ENCODE results near the gene SUN3.

The SUN3 gene, protein sequence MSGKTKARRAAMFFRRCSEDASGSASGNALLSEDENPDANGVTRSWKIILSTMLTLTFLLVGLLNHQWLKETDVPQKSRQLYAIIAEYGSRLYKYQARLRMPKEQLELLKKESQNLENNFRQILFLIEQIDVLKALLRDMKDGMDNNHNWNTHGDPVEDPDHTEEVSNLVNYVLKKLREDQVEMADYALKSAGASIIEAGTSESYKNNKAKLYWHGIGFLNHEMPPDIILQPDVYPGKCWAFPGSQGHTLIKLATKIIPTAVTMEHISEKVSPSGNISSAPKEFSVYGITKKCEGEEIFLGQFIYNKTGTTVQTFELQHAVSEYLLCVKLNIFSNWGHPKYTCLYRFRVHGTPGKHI

DNA sequence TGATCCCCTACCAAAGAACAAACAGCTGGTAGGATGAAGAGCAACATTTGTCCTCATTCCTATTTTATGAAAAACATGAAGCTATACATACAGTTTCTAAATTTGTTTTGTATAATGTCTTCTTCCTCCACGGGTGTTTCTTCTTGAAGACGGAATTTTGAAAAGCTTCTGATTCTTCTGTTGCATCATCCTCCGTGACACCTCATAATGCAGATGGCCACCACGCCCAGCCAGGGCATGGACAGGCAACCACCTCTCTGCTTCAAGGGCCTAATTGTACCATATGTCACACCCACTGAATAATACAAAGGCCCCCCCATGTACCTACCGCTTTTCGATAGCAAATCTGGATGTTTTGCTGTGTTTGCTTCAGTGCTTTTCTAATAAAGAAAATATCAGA lies at the start of gene SUN3:
TSS of gene SUN3 (minus strand) at position 170 of the 400 bp plus-strand sequence. CDS start at position 1, 169 bp downstream.
- H3K27me3 ChIP-seq (ENCODE audit: control insufficient read depth in 1 of 2, insufficient read depth in 2 of 2, low read length in 2 of 2) = peaks cover under 1 to 4% of the 10 kb centered on the region in 2 donors
- no peak within 1 kb of the TSS for H3K27ac ChIP-seq (ENCODE audit: low read depth, low read length)
- no peak within 1 kb of the TSS for H3K9ac ChIP-seq (ENCODE audit: low read length)
- no peaks in the 10 kb centered on the region for H3K9me3 ChIP-seq (ENCODE audit: low read length)
- no peak within 1 kb of the TSS for H3K4me3 ChIP-seq (ENCODE audit: low read depth in 1 of 2, low read length in 2 of 2)
- H3K36me3 ChIP-seq (ENCODE audit: insufficient read depth, low read length) = no peaks in the 10 kb centered on the region
- no peaks in the 10 kb centered on the region for H3K4me1 ChIP-seq (ENCODE audit: insufficient read depth, low read length)

DNA sequence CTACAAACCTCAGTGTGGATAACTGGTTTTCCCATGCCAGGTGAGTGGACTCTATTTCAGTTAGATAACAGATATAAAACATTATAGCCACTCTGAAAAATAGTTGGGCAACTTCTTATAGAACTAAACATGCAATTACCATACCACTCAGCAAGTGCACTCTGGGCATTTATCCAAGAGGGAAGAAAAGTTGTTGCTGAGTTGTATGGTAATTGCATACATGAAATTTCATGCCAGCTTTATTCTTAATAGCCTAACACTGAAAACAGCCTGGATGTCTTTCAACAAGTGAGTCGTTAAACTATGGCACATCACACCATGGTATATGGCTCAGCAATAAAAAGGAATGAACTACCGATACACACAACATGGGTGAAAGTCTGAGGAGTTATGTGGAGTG lies 49.6 kb upstream of the SUN3 start:
- H3K4me3 ChIP-seq (ENCODE audit: low read depth in 1 of 2, low read length in 2 of 2) = no peak overlapping the region
- H3K27ac ChIP-seq (ENCODE audit: low read depth, low read length) = no peak overlapping the region
- no peaks in the 10 kb centered on the region for H3K27me3 ChIP-seq (ENCODE audit: control insufficient read depth in 1 of 2, insufficient read depth in 2 of 2, low read length in 2 of 2)
- H3K9me3 ChIP-seq (ENCODE audit: low read length) = no peaks in the 10 kb centered on the region
- H3K9ac ChIP-seq (ENCODE audit: low read length) = no peak overlapping the region
- no peaks in the 10 kb centered on the region for H3K36me3 ChIP-seq (ENCODE audit: insufficient read depth, low read length)
- H3K4me1 ChIP-seq (ENCODE audit: insufficient read depth, low read length) = no peaks in the 10 kb centered on the region

DNA sequence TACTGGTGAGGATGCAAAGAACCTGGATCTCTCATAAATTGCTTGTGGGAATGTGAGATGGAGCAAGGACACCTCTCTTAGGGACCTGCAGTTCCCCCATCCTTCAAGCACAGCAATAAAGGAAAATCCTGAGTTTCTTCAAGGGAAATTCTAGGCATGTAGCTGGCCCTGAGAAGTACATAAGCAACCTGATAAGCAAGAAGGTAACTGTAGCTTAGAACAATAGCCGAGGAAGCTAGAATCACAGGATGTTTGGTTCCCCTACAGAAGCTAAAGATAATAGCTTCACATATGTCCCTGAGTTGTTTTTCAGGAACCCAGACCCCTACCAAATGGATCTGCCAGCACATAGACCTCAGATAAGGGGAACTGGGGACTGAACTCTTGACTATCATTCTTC lies 48.5 kb upstream of the SUN3 start:
- Histone ChIP-seq H3K9ac (ENCODE audit: low read length) (no peak overlapping the region), H3K27me3 (ENCODE audit: control insufficient read depth in 1 of 2, insufficient read depth in 2 of 2, low read length in 2 of 2) (no peaks in the 10 kb centered on the region), H3K36me3 (ENCODE audit: insufficient read depth, low read length) (no peaks in the 10 kb centered on the region), H3K4me1 (ENCODE audit: insufficient read depth, low read length) (no peaks in the 10 kb centered on the region), H3K27ac (ENCODE audit: low read depth, low read length) (no peak overlapping the region), H3K4me3 (ENCODE audit: low read depth in 1 of 2, low read length in 2 of 2) (no peak overlapping the region), H3K9me3 (ENCODE audit: low read length) (no peaks in the 10 kb centered on the region)

DNA sequence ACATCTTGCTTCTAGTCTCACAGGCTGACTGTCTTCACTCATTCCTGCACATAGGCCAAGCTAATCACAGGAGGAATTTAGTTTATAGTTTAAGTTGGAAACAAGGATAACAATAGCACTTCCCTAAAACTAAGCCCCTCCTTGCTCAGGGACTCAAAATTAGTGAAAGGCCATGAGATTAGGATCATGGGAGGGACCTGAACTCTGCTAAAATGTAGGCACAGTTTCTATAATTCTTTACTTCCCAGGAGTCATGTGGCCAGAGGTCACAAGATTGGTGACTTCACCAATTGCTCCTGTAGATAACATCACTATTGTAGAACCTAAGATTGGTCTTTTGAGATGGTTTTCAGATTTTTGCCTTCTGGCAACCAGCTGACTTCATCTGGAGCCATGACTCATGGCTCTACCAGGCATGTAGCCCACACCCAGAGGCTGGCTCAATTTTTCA lies 45.3 kb upstream of the SUN3 start:
- no peak overlapping the region for H3K4me3 ChIP-seq (ENCODE audit: low read depth in 1 of 2, low read length in 2 of 2)
- H3K9me3 ChIP-seq (ENCODE audit: low read length) = no peaks in the 10 kb centered on the region
- no peaks in the 10 kb centered on the region for H3K4me1 ChIP-seq (ENCODE audit: insufficient read depth, low read length)
- no peaks in the 10 kb centered on the region for H3K36me3 ChIP-seq (ENCODE audit: insufficient read depth, low read length)
- no peak overlapping the region for H3K27ac ChIP-seq (ENCODE audit: low read depth, low read length)
- no peak overlapping the region for H3K9ac ChIP-seq (ENCODE audit: low read length)
- H3K27me3 ChIP-seq (ENCODE audit: control insufficient read depth in 1 of 2, insufficient read depth in 2 of 2, low read length in 2 of 2) = no peaks in the 10 kb centered on the region

DNA sequence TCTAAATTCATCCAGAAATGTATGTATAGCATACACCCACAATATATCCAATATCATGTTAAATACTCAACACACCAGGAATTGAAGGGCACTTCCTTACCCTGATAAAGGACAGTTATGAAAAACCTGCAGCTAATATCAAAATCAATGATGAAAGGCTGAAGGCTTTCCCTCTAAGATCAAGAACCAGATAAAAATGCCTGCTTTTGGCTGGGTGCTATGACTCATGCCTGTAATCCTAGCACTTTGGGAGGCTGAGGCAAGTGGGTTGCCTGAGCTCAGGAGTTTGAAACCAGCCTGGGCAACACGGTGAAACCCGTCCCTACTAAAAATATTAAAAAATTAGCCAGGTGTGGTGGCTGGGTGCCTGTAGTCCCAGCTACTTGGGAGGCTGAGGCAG lies 38.6 kb upstream of the SUN3 start:
- Histone ChIP-seq H3K9me3 (ENCODE audit: low read length) (no peaks in the 10 kb centered on the region), H3K27me3 (ENCODE audit: control insufficient read depth in 1 of 2, insufficient read depth in 2 of 2, low read length in 2 of 2) (no peaks in the 10 kb centered on the region), H3K9ac (ENCODE audit: low read length) (no peak overlapping the region), H3K4me1 (ENCODE audit: insufficient read depth, low read length) (no peaks in the 10 kb centered on the region), H3K27ac (ENCODE audit: low read depth, low read length) (no peak overlapping the region), H3K4me3 (ENCODE audit: low read depth in 1 of 2, low read length in 2 of 2) (no peak overlapping the region), H3K36me3 (ENCODE audit: insufficient read depth, low read length) (no peaks in the 10 kb centered on the region)

DNA sequence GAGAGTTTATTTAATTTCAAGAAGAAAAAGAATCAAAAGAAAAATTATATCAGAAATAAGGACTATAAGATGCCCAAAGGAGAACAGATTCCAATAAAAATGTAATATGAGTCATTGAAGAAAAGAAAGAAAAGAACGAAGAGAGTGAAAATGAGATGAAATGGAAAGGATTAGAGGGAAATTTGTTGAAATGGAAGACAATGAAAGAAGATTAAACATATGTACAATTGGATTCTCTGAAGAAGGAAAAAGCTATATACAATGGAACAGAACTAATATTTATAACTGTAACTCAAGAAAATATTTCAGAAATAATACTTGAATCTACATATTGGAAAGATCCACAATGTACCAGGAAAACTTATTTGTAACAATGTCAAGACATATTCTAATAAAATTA lies 35.1 kb upstream of the SUN3 start:
- no peak overlapping the region for H3K4me3 ChIP-seq (ENCODE audit: low read depth in 1 of 2, low read length in 2 of 2)
- no peak overlapping the region for H3K9ac ChIP-seq (ENCODE audit: low read length)
- no peaks in the 10 kb centered on the region for H3K27me3 ChIP-seq (ENCODE audit: control insufficient read depth in 1 of 2, insufficient read depth in 2 of 2, low read length in 2 of 2)
- H3K9me3 ChIP-seq (ENCODE audit: low read length) = no peaks in the 10 kb centered on the region
- H3K27ac ChIP-seq (ENCODE audit: low read depth, low read length) = no peak overlapping the region
- no peaks in the 10 kb centered on the region for H3K4me1 ChIP-seq (ENCODE audit: insufficient read depth, low read length)
- no peaks in the 10 kb centered on the region for H3K36me3 ChIP-seq (ENCODE audit: insufficient read depth, low read length)

DNA sequence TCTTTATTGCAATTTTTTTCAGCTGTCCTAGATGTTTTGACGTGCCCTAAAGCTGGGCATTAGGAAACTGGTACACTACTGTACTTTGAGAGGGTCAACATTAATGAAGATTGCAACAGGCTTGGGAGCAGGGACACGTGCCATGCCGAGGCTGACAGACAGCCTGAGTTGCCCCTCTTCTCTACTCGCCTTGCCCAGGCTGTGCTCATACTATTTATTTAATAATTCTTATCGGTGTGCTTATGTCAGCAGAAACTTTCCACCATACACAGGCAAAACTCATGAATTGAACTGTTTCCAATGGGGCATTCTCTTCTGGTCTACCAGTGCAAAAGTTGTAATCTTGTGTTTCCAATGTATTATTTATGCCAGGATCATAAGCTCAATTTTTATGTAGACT lies 30.8 kb upstream of the SUN3 start:
- Histone ChIP-seq H3K9ac (ENCODE audit: low read length) (no peak overlapping the region), H3K4me3 (ENCODE audit: low read depth in 1 of 2, low read length in 2 of 2) (no peak overlapping the region), H3K9me3 (ENCODE audit: low read length) (no peaks in the 10 kb centered on the region), H3K27me3 (ENCODE audit: control insufficient read depth in 1 of 2, insufficient read depth in 2 of 2, low read length in 2 of 2) (no peaks in the 10 kb centered on the region), H3K4me1 (ENCODE audit: insufficient read depth, low read length) (no peaks in the 10 kb centered on the region), H3K36me3 (ENCODE audit: insufficient read depth, low read length) (no peaks in the 10 kb centered on the region), H3K27ac (ENCODE audit: low read depth, low read length) (no peak overlapping the region)

DNA sequence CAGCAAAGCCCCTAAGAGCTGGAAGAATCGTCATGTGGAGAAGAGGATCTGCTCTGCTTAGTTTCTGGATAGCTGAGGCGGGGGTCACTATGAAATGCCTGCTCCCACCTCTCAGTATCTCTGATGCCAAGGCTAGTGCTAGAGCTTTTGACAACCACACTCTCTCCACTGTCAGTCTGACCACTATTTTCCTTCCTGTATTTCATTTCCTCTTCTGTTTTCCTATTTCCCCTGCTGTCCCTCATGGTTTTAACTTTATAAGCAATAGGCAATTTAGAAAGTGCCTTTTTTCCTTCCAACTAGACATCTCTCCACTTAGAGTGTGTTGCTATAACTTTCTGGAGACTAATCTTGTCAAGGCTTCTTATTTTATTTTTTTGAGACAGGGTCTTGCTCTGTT lies 30.1 kb upstream of the SUN3 start:
- no peaks in the 10 kb centered on the region for H3K9me3 ChIP-seq (ENCODE audit: low read length)
- H3K4me1 ChIP-seq (ENCODE audit: insufficient read depth, low read length) = no peaks in the 10 kb centered on the region
- no peak overlapping the region for H3K4me3 ChIP-seq (ENCODE audit: low read depth in 1 of 2, low read length in 2 of 2)

DNA sequence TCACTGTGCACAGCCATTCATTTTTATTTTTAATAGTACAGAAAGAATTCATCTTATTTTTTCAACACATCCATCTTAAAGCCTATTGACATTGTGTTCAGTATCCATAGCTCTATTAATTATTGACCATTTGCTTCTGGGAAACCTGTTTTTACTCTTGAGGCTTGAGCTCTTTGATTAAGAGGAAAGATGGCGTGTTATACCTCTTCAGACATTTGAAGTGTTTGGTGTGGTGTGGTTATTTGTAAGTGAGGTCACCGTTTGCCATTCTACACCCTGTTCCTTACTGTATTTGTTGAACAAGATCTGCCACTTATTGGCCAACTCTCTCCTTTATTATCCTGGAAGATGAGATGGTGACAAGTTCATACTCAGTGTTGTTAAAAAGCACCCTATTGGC lies 24.8 kb upstream of the SUN3 start:
- H3K36me3 ChIP-seq (ENCODE audit: insufficient read depth, low read length) = no peaks in the 10 kb centered on the region
- no peaks in the 10 kb centered on the region for H3K4me1 ChIP-seq (ENCODE audit: insufficient read depth, low read length)
- H3K4me3 ChIP-seq (ENCODE audit: low read depth in 1 of 2, low read length in 2 of 2) = no peak overlapping the region
- no peaks in the 10 kb centered on the region for H3K9me3 ChIP-seq (ENCODE audit: low read length)
- H3K27ac ChIP-seq (ENCODE audit: low read depth, low read length) = no peak overlapping the region
- no peaks in the 10 kb centered on the region for H3K27me3 ChIP-seq (ENCODE audit: control insufficient read depth in 1 of 2, insufficient read depth in 2 of 2, low read length in 2 of 2)
- H3K9ac ChIP-seq (ENCODE audit: low read length) = no peak overlapping the region

More for the DNA sequence above, 30.1 kb upstream of the SUN3 start:
- Histone ChIP-seq H3K27ac (ENCODE audit: low read depth, low read length) (no peak overlapping the region), H3K36me3 (ENCODE audit: insufficient read depth, low read length) (no peaks in the 10 kb centered on the region), H3K27me3 (ENCODE audit: control insufficient read depth in 1 of 2, insufficient read depth in 2 of 2, low read length in 2 of 2) (no peaks in the 10 kb centered on the region), H3K9ac (ENCODE audit: low read length) (no peak overlapping the region)

DNA sequence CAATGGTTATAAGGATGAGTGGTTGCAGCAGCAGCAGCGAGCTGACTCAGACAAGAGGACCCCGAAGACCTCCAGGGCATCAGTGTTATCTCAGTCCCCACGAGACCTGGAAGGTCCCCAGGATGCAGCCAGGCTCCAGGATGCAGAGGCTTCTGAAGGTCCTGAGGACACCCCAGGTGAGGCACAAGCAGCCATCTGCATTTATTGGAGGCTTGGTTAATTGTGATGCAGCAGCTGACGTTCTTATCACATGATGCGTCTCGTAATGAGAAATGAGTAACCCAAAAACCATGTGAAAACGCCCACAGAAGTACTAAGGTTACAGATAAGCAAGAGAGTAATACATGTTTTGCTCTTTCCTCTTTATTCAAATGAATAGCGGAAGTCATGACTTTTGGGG lies 23.8 kb upstream of the SUN3 start:
- no peak overlapping the region for H3K27ac ChIP-seq (ENCODE audit: low read depth, low read length)
- H3K9me3 ChIP-seq (ENCODE audit: low read length) = no peaks in the 10 kb centered on the region
- no peaks in the 10 kb centered on the region for H3K27me3 ChIP-seq (ENCODE audit: control insufficient read depth in 1 of 2, insufficient read depth in 2 of 2, low read length in 2 of 2)
- H3K4me1 ChIP-seq (ENCODE audit: insufficient read depth, low read length) = no peaks in the 10 kb centered on the region
- no peak overlapping the region for H3K4me3 ChIP-seq (ENCODE audit: low read depth in 1 of 2, low read length in 2 of 2)
- no peaks in the 10 kb centered on the region for H3K36me3 ChIP-seq (ENCODE audit: insufficient read depth, low read length)
- H3K9ac ChIP-seq (ENCODE audit: low read length) = no peak overlapping the region

DNA sequence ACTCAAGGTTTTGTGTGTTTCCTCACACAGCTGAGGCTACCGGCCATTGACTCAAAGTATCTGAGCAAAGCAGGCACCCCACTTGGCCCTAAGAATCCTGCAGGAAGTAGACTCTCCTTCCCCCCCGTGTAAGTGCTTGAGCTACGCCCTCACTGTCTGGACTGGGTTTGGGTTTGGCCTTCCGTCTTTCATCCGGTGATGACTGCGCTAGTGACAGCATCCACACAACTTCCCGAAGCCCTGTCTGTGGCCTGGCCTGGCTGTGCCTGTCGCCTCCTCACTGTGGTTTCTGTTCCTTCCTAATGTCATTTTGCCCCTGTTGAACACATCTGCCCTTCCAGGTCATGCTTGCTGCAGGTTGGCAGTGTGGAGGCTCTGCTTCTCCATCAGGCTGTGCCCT lies 20.9 kb upstream of the SUN3 start:
- no peaks in the 10 kb centered on the region for H3K27me3 ChIP-seq (ENCODE audit: control insufficient read depth in 1 of 2, insufficient read depth in 2 of 2, low read length in 2 of 2)
- no peak overlapping the region for H3K27ac ChIP-seq (ENCODE audit: low read depth, low read length)
- H3K9me3 ChIP-seq (ENCODE audit: low read length) = no peaks in the 10 kb centered on the region

DNA sequence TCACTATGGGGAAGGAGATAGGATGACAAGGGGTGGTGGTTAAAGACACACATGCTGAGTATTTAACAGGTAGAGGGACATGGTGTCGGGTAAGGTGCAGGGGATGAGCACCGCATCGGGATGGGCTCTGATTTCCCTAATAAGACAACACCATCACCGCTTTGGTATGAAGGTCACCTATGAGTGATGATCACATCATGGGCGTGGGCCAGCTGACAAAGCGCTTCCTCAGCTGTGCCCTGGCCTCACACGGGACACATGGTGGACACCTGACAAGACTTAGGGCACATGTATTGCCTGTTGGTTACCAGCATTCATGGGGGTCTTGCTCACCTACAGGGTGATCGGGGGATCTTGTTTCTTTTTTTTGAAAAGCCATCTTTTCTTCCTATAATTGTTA lies 19.2 kb upstream of the SUN3 start:
- no peaks in the 10 kb centered on the region for H3K9me3 ChIP-seq (ENCODE audit: low read length)
- no peak overlapping the region for H3K9ac ChIP-seq (ENCODE audit: low read length)
- H3K27me3 ChIP-seq (ENCODE audit: control insufficient read depth in 1 of 2, insufficient read depth in 2 of 2, low read length in 2 of 2) = no peaks in the 10 kb centered on the region
- no peak overlapping the region for H3K27ac ChIP-seq (ENCODE audit: low read depth, low read length)
- no peak overlapping the region for H3K4me3 ChIP-seq (ENCODE audit: low read depth in 1 of 2, low read length in 2 of 2)
- H3K36me3 ChIP-seq (ENCODE audit: insufficient read depth, low read length) = no peaks in the 10 kb centered on the region
- no peaks in the 10 kb centered on the region for H3K4me1 ChIP-seq (ENCODE audit: insufficient read depth, low read length)

More for the DNA sequence above, 20.9 kb upstream of the SUN3 start:
- H3K4me1 ChIP-seq (ENCODE audit: insufficient read depth, low read length) = no peaks in the 10 kb centered on the region
- H3K4me3 ChIP-seq (ENCODE audit: low read depth in 1 of 2, low read length in 2 of 2) = no peak overlapping the region
- H3K9ac ChIP-seq (ENCODE audit: low read length) = no peak overlapping the region
- no peaks in the 10 kb centered on the region for H3K36me3 ChIP-seq (ENCODE audit: insufficient read depth, low read length)

Measured in muscle layer of colon (tissue), 2 donors.